Fibroblast of lung (primary cell): ENCODE measurements around the gene CFAP45.

ENCODE experiments used
- CTCF ChIP-seq, 2 donors: IDR thresholded peaks in 1 of 2; conservative IDR thresholded peaks in 1 of 2; 1 replicate in 1 of 2; 2 replicates in 1 of 2; pipeline ENCODE4 v1.5.1; 2011 to 2012; ENCODE audit warnings: low read length in 2 of 2, control low read depth in 1 of 2, inconsistent platforms in 1 of 2, low read depth in 1 of 2, mild to moderate bottlenecking in 1 of 2
- EZH2 ChIP-seq: IDR thresholded peaks from 2 replicates; pipeline ENCODE4 v1.5.1; 2012; ENCODE audit warnings: low read length, control low read depth, mild to moderate bottlenecking; ENCODE audit errors: missing control alignments

- TF ChIP-seq CTCF (conservative IDR thresholded peaks at IDR 0.05 in 1 of 2, IDR thresholded peaks at IDR 0.05 in 1 of 2; ENCODE audit: low read depth in 1 of 2, low read length in 2 of 2) = no peak
- no peak for TF ChIP-seq EZH2
Observed at GRCh38 chr1:159897962-159898361, 2.0 kb downstream of the CFAP45 start.
